Hematopoietic multipotent progenitor cell treated with erythropoietin and hydrocortisone succinate and interleukin-3 and kit ligand, for 6 days (in vitro differentiated cells): ENCODE results near the gene ATF5.

ENCODE experiments used
- DNase-seq: peaks from one replicate; pipeline ENCODE4 v3.0.0-alpha.2; 2015

ATF5 gene

GRCh38 chr19:49894879-49895565 is 34.0 kb upstream of the ATF5 start:
- no peak for DNase-seq

- DNase-seq = no peak
These were observed 33.3 kb upstream of the ATF5 start for GRCh38 chr19:49895566-49896297.

- no peak for DNase-seq
These were observed 32.0 kb upstream of the ATF5 start, which contains the start of gene IL4I1 for GRCh38 chr19:49896863-49897621. IL4I1 (minus strand) TSS chr19:49896887; CDS start chr19:49896160, 727 bp downstream.

GRCh38 chr19:49904136-49904535 is 24.9 kb upstream of the ATF5 start:
- no peak for DNase-seq

GRCh38 chr19:49906879-49907564 is 22.0 kb upstream of the ATF5 start:
- no peak for DNase-seq

GRCh38 chr19:49907745-49908446 is 21.1 kb upstream of the ATF5 start:
- no peak for DNase-seq

GRCh38 chr19:49908480-49909420 is 20.3 kb upstream of the ATF5 start:
- no peak for DNase-seq

- no peak for DNase-seq
These were observed 18.8 kb upstream of the ATF5 start for GRCh38 chr19:49910179-49910578.

- no peak for DNase-seq
These were observed 17.4 kb upstream of the ATF5 start for GRCh38 chr19:49911381-49912145.

- no peak for DNase-seq
These were observed 15.9 kb upstream of the ATF5 start for GRCh38 chr19:49912965-49913685.

- DNase-seq = no peak
These were observed 15.3 kb upstream of the ATF5 start for GRCh38 chr19:49913720-49914119.

GRCh38 chr19:49915271-49915670 is 13.7 kb upstream of the ATF5 start:
- DNase-seq = no peak

GRCh38 chr19:49916839-49917733 is 11.9 kb upstream of the ATF5 start:
- DNase-seq = no peak

- DNase-seq = no peak
These were observed 10.9 kb upstream of the ATF5 start for GRCh38 chr19:49918089-49918488.

- no peak for DNase-seq
These were observed 8.2 kb upstream of the ATF5 start for GRCh38 chr19:49920624-49921363.

GRCh38 chr19:49921871-49922795 is 6.9 kb upstream of the ATF5 start:
- no peak for DNase-seq
